ENCODE data around the gene CCDC120. TPM values are rescaled to one million over a fixed set of nuclear protein-coding genes. Genes with fewer than 3 reads are reported as not detected.

CCDC120 gene
- total RNA-seq, 4 donors from 2014 or later: 36.6 to 43.3 (median 38.1) TPM

DNA sequence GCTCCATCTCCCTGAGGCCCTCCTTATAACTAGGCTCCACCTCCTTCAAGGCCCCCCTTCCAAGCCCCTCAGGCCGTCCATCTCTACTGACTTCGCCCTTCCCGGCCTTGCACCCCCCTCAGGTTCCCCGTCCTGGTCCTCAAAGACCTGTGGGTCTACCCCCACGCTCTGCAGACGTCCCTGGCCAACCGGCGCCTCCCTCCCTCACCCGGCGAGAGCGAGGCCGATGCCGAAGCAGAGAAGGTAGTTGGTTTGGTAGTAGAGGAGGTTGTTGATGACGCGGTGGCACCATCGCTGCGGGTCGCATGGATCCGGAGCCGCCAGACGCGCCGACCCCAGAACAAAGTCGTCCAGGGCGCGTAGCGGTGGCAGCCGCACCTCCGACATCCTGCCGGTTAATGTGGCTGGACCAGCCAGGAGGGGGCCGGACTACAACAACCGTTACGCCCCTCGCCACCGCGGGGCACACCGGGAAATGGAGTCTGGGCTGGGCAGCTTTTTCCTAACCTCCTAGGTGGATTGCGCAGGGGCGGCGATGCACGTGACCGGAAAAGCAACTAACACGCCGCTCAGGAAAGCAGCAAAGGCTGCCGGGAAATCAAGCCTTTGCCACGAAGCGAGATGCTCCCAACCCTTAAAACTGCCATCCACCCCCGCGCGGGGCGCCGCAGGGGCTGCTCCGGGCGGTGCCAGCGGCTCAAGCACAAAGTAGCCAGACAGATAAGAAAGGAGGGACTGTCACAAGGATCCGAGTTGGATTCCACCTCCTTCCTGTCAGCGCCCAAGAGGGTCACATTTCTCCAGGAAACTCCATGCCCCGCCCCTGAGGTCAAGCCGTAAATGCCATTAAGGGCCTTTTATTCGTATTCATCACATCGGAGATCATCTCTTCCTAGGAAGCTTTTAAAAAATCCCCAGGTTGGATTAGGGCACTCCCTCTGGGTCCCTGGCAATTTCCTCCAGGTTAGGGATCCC lies 15.1 kb downstream of the CCDC120 start, which contains the start of gene PRAF2:
TSS of gene PRAF2 (minus strand) at position 402 of the 975 bp plus-strand sequence. CDS start at position 387, 15 bp downstream.
- H3K4me3 ChIP-seq: peak within 1 kb of the TSS; percentile 52
- peak; percentile 94 to 96 for DNase-seq (ENCODE audit: low spot score in 2 of 2)
- H3K9me3 ChIP-seq: no peaks in the 10 kb centered on the region
- TF ChIP-seq, protein P1, sequence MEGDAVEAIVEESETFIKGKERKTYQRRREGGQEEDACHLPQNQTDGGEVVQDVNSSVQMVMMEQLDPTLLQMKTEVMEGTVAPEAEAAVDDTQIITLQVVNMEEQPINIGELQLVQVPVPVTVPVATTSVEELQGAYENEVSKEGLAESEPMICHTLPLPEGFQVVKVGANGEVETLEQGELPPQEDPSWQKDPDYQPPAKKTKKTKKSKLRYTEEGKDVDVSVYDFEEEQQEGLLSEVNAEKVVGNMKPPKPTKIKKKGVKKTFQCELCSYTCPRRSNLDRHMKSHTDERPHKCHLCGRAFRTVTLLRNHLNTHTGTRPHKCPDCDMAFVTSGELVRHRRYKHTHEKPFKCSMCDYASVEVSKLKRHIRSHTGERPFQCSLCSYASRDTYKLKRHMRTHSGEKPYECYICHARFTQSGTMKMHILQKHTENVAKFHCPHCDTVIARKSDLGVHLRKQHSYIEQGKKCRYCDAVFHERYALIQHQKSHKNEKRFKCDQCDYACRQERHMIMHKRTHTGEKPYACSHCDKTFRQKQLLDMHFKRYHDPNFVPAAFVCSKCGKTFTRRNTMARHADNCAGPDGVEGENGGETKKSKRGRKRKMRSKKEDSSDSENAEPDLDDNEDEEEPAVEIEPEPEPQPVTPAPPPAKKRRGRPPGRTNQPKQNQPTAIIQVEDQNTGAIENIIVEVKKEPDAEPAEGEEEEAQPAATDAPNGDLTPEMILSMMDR (IDR thresholded peaks at IDR 0.05): no peak
- no peak for TF ChIP-seq EP300 (IDR thresholded peaks at IDR 0.05)
- no peak for TF ChIP-seq POLR2A (IDR thresholded peaks at IDR 0.05)
- no peak for TF ChIP-seq POLR2AphosphoS5 (IDR thresholded peaks at IDR 0.05)
- H3K27ac ChIP-seq: peak within 1 kb of the TSS; percentile 69
- H3K36me3 ChIP-seq: peaks cover 5% of the 10 kb centered on the region
- H3K4me1 ChIP-seq: peaks cover 20% of the 10 kb centered on the region
- 49% methylated on average over 55 of the region's 61 CpGs for WGBS
- no peaks in the 10 kb centered on the region for H3K27me3 ChIP-seq

DNA sequence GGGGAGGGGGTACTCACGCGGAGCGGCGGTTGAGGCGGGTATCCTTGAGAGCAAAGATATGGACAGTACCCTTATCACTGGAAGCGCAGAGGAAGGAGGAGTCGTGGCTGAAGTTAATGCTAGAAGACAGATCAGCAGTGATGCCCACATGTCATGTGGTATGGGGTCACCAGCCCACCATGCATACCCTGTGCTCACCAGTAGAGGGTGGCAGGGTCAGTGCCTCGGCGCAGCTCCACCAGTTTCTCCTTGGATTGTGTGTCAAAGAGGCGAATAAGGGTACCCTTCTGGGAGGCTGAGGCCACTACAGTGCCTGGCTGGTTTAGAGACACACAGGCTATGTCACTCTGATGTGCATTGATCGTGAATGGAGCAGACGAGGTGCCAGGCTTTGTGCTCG lies 16.5 kb downstream of the CCDC120 start:
- peaks cover 23% of the 10 kb centered on the region for H3K4me1 ChIP-seq
- H3K27me3 ChIP-seq: no peaks in the 10 kb centered on the region
- no peak for DNase-seq (ENCODE audit: low spot score in 2 of 2)
- peaks cover 5% of the 10 kb centered on the region for H3K36me3 ChIP-seq
- 82% methylated on average over 13 of the region's 13 CpGs for WGBS
- H3K27ac ChIP-seq: no peak overlapping the region
- no peaks in the 10 kb centered on the region for H3K9me3 ChIP-seq
- TF ChIP-seq POLR2AphosphoS5 (IDR thresholded peaks at IDR 0.05) (no peak), EP300 (IDR thresholded peaks at IDR 0.05) (no peak), POLR2A (IDR thresholded peaks at IDR 0.05) (no peak)
- TF ChIP-seq, protein P1 (IDR thresholded peaks at IDR 0.05): no peak
- H3K4me3 ChIP-seq: no peak overlapping the region

DNA sequence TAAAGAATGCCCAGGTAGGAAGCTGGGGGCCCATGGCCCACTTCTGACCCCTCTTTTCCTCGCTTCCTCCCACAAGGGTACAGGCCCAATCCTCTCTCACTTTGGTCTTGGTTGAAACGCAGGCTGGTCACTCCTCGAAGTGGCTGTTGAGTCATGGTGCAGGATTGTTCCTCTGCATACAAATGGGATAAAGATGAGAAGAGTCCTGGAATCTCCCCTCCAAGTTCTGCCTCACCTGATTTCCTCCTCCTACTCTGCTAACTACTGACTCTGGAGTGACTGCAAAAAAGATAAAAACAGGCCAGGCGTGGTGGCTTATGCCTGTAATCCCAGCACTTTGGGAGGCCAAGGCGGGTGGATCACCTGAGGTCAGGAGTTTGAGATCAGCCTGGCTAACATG lies 19.1 kb downstream of the CCDC120 start:
- Histone ChIP-seq H3K36me3 (peaks cover 5% of the 10 kb centered on the region), H3K27ac (no peak overlapping the region), H3K9me3 (no peaks in the 10 kb centered on the region), H3K27me3 (no peaks in the 10 kb centered on the region), H3K4me1 (peaks cover 15% of the 10 kb centered on the region), H3K4me3 (no peak overlapping the region)
- TF ChIP-seq POLR2A (IDR thresholded peaks at IDR 0.05): no peak
- TF ChIP-seq EP300 (IDR thresholded peaks at IDR 0.05): no peak
- TF ChIP-seq POLR2AphosphoS5 (IDR thresholded peaks at IDR 0.05): no peak
- TF ChIP-seq, protein P1 (IDR thresholded peaks at IDR 0.05): no peak
- WGBS: 73% methylated on average over 5 of the region's 5 CpGs
- no peak for DNase-seq (ENCODE audit: low spot score in 2 of 2)

DNA sequence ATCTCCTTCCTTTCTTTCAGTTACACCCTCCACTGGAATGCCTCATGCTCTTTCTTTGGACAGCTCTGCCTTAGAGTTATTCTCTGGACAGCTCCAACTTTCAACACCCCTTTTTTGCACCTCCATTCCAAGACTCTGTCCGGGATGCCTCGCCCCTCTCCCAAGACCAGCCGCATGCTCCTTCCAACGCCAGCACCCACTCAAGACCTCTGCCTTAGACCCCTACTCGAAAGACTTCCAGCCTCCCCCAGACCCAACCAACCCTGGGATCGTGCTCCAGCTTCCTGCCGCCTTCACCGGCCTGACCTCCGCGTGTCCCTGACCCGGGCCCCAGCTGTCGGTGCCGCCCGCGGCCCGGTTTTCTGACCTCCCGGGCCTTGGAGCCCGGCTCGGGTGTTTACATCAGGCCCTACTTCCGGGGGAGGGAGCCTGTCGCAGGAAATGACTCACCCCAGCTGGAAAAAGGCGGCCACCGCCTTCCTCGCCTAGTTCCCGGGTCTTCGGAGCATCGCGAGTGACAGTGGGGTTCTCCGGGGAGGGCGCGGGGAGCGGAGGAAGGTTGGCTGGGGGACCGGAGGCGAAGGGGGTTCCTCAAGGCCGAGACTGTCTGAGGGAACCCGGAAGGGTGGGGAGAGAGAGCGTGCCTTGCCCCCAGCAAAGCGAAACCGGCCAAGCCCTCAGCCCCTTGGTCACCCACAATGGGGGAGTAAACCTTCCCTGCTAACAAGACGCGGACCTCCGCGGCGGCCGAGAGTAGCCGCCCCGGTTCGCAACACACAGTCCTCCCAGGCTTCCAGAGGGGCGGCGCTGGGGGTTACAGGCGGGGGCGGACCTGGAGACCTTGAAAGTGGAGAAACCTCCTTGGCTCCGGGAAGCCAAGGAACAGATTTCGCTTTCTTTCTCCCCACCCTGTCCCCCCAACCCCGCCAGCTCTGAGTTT lies 21.0 kb downstream of the CCDC120 start, which contains the start of gene WDR45:
TSS of gene WDR45 (minus strand) at position 399 of the 940 bp plus-strand sequence. CDS start 1,792 bp downstream, outside the sequence.
- Histone ChIP-seq H3K27me3 (no peaks in the 10 kb centered on the region), H3K36me3 (peaks cover 5% of the 10 kb centered on the region), H3K4me1 (peaks cover 9% of the 10 kb centered on the region), H3K9me3 (no peaks in the 10 kb centered on the region), H3K4me3 (peak within 1 kb of the TSS; percentile 61), H3K27ac (peak within 1 kb of the TSS; percentile 94)
- peak; percentile 86 to 87 for DNase-seq (ENCODE audit: low spot score in 2 of 2)
- no peak for TF ChIP-seq POLR2AphosphoS5 (IDR thresholded peaks at IDR 0.05)
- TF ChIP-seq, protein P1 (IDR thresholded peaks at IDR 0.05): no peak
- TF ChIP-seq POLR2A (IDR thresholded peaks at IDR 0.05): peak; percentile 50 to 65
- no peak for TF ChIP-seq EP300 (IDR thresholded peaks at IDR 0.05)
- 38% methylated on average over 43 of the region's 55 CpGs for WGBS

Measured in suprapubic skin (tissue), 4 donors.